Stomach (tissue), 9 donors: ENCODE measurements around the gene TRIO. TPM values are rescaled to one million over a fixed set of nuclear protein-coding genes. Genes with fewer than 3 reads are reported as not detected.

Experiments
- DNase-seq, 2 donors: peaks; one replicate each; pipeline versions ENCODE4 v3.0.0 to v3.0.0-alpha.2; 2013 to 2019
- H3K27ac ChIP-seq, 5 donors: fragments of 200-600 bp in 4 of 5; sonication (generic) in 4 of 5; one replicate each; pipeline ENCODE4 v1.5.1; 2013 to 2019; ENCODE audit warnings: mild to moderate bottlenecking in 1 of 5, moderate library complexity in 1 of 5
- H3K27me3 ChIP-seq, 3 donors: fragments of 200-600 bp; sonication (generic); one replicate each; pipeline ENCODE4 v1.5.1; 2017 to 2019; ENCODE audit warnings: mixed run types in 1 of 3
- H3K36me3 ChIP-seq, 4 donors: fragments of 200-600 bp; sonication (generic); 1 replicate in 3 of 4; 2 replicates in 1 of 4; pipeline ENCODE4 v1.5.1; 2016 to 2019
- H3K4me1 ChIP-seq, 4 donors: fragments of 200-600 bp; sonication (generic); one replicate each; pipeline ENCODE4 v1.5.1; 2016 to 2019
- H3K4me3 ChIP-seq, 4 donors: fragments of 200-600 bp; sonication (generic) in 3 of 4; one replicate each; pipeline ENCODE4 v1.5.1; 2016 to 2019; ENCODE audit warnings: mild to moderate bottlenecking in 1 of 4
- H3K9me3 ChIP-seq, 4 donors: fragments of 200-600 bp; sonication (generic); one replicate each; pipeline ENCODE4 v1.5.1; 2016 to 2019
- CTCF ChIP-seq, 7 experiments: fragments of 450-650 bp in 4 of 7; fragments of 200-600 bp in 3 of 7; sonication (generic) in 3 of 7; IDR thresholded peaks; one replicate each; pipeline ENCODE4 v1.5.1; 2016 to 2019; ENCODE audit warnings: antibody characterized with exemption in 7 of 7, control low read depth in 2 of 7, mild to moderate bottlenecking in 1 of 7
- EP300 ChIP-seq: sonication (generic); formaldehyde crosslinking; IDR thresholded peaks from one replicate; pipeline ENCODE4 v1.6.1; 2017; ENCODE audit warnings: antibody characterized with exemption
- POLR2A ChIP-seq, 4 donors: fragments of 450-650 bp; IDR thresholded peaks; one replicate each; pipeline ENCODE4 v1.6.1; 2016; ENCODE audit warnings: antibody characterized with exemption in 4 of 4, control low read depth in 2 of 4, mild to moderate bottlenecking in 1 of 4, moderate library complexity in 1 of 4
- POLR2AphosphoS5 ChIP-seq, 3 donors: sonication (generic); formaldehyde crosslinking; IDR thresholded peaks; one replicate each; pipeline ENCODE4 v1.6.1; 2016; ENCODE audit warnings: antibody characterized with exemption in 3 of 3
- WGBS, 5 donors: extraction: QIAGEN DNeasy Blood & Tissue Kit in 3 of 5; methylation state at CpG; one replicate each; pipeline versions ENCODE4 v1.1.5 to v1.1.7; 2013 to 2018; 5-methylcytosine and 5-hydroxymethylcytosine counted together
- intact Hi-C: fragments of 100-400 bp; cut with DNase I; formaldehyde crosslinking; loops from one replicate; pipeline ENCODE4 v1.15.1; 2023; ENCODE audit warnings: low total_unique reads
- polyA plus RNA-seq, 3 donors: library from polyadenylated mRNA; stranded (reverse); fragments of 200-250 nt; gene quantifications; one replicate each; pipeline ENCODE4 v1.2.3, GENCODE V29; 2013
- total RNA-seq, 5 donors: library from RNA; depleted of rRNA; stranded (reverse); fragments of >200 nt; gene quantifications; one replicate each; pipeline versions ENCODE4 v1.1.0 to v1.2.3, GENCODE V29; 2014 to 2016
- donor health status: healthy with polysubstance abuse.
- donor health status: Bipolar disorder and iron deficiency.
- donor health status: healthy.

The TRIO gene
- total and polyA plus RNA-seq, 8 donors: 9.9 to 558 (median 127) TPM

DNA sequence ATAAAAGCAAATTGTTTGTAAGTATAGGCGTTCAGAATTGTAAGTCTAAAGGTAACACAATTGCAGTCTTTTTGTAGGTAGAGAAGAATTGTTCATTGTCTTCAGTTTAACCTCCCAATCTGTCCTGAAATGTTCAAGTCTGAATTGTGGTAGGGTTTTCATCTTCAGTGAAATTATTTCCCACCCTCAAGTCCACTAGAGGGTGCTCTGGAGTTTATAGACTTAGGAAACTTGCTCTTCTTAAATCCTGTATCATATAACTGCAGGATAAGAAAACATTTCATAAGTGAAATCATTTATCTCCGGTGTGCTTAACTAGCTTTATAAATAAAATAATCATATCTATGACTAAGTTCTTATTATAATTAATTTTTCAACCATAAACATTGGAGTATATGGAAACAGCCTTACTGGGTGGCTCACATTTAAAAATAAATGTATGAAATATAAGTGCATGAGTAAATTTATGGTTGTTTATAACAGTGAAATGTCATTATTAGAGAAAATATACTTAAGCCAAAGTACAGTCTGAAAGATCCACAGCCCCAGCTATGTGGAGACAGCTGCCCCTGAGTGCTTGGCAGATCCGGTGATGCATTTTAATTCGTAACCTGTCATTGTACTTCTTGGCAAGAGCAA is 256.0 kb downstream of the TRIO start:
- Histone ChIP-seq H3K27me3 (no peaks in the 10 kb centered on the region), H3K9me3 (no peaks in the 10 kb centered on the region), H3K4me3 (no peak overlapping the region), H3K4me1 (peaks cover 0 to 25% (median 11%) of the 10 kb centered on the region in 4 donors), H3K27ac (no peak overlapping the region), H3K36me3 (peaks cover 5 to 76% (median 52%) of the 10 kb centered on the region in 4 donors)
- intact Hi-C loops: no loop called here
- WGBS, 5 donors: 54 to 62% (median 60%) methylated on average over 4 of the region's 4 CpGs
- DNase-seq: peak in 1 of 2 donors; percentile 81
- TF ChIP-seq CTCF (IDR thresholded peaks at IDR 0.05) (peak in 5 of 7 experiments; percentile 6 to 57 (median 54)), EP300 (no peak)

DNA sequence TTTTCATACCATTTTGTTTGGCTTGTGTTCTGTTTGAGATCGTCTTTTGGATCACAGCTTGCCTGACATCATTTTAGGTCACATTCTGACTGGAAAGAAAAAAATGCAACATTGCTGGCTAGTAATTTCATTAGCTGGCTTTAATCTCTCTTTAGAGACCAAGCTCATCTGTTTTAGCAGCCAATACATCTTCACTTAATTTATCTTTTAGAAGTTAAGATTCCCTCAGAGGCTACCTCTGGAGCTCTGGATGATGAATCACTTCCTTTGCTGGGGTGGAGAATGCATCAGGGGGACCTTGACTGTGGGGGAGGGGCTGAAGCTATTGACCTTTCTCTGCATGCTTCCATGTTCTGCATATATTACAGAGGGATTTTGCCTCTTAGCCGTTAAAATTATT is 256.9 kb downstream of the TRIO start:
- no peak overlapping the region for H3K27ac ChIP-seq
- peaks cover 0 to 76% (median 48%) of the 10 kb centered on the region in 4 donors for H3K36me3 ChIP-seq
- 75 to 84% (median 80%) methylated on average over 2 of the region's 2 CpGs for WGBS, 5 donors

DNA sequence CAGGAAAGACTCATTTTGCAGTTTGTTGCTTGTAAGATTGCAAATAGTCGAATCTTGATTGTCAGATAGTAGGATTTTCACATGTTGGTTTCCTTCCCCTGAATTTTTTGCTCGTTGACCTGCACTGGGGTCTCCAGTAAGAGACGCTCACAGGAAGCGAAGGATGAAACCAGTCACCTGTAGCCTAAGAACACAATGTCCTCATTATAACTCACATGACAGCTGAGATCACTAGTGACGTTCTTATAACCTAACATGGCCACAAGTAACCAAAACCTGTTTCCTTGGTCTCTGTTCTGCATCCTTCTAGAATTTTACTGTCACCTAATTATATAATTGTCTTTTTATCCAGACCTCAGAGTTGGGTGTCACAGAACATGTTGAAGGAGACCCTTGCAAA is 257.5 kb downstream of the TRIO start:
- H3K27ac ChIP-seq: no peak overlapping the region
- H3K4me3 ChIP-seq: no peak overlapping the region
- WGBS, 5 donors: 88 to 95% (median 92%) methylated on average over 5 of the region's 5 CpGs
- TF ChIP-seq CTCF (IDR thresholded peaks at IDR 0.05) (no peak), POLR2AphosphoS5 (IDR thresholded peaks at IDR 0.05) (no peak), POLR2A (IDR thresholded peaks at IDR 0.05) (no peak), EP300 (no peak)
- no peaks in the 10 kb centered on the region for H3K27me3 ChIP-seq
- H3K9me3 ChIP-seq: no peaks in the 10 kb centered on the region
- peaks cover 0 to 76% (median 47%) of the 10 kb centered on the region in 4 donors for H3K36me3 ChIP-seq
- DNase-seq: no peak
- peaks cover 0 to 25% (median 12%) of the 10 kb centered on the region in 4 donors for H3K4me1 ChIP-seq
- intact Hi-C loops: no loop called here

More for the DNA sequence above, 256.9 kb downstream of the TRIO start:
- H3K4me1 ChIP-seq: peaks cover 0 to 25% (median 11%) of the 10 kb centered on the region in 4 donors
- H3K4me3 ChIP-seq: no peak overlapping the region
- intact Hi-C loops: no loop called here
- TF ChIP-seq POLR2AphosphoS5 (IDR thresholded peaks at IDR 0.05) (no peak), EP300 (no peak), CTCF (IDR thresholded peaks at IDR 0.05) (no peak), POLR2A (IDR thresholded peaks at IDR 0.05) (no peak)
- no peak for DNase-seq
- H3K27me3 ChIP-seq: no peaks in the 10 kb centered on the region
- H3K9me3 ChIP-seq: no peaks in the 10 kb centered on the region

DNA sequence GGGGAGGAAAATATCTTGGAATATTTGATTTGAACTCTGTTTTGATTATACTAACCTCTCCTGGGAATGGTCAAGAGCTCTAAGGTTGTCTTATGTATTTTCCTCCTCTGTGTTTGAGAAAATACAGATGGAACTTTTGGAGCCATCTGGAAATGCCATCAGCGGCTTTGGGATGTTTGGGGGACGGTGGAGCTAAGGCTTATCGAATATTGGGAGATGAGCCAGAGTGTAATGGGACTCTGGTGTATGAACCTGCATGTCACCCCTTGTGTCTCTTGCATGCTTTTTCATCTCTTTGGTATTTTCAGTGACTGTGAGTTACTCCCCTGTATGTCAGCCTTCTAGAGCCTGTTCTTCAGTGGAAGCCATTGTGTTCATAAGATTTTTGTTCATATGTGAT is 258.5 kb downstream of the TRIO start:
- DNase-seq: no peak
- H3K9me3 ChIP-seq: no peaks in the 10 kb centered on the region
- no peak overlapping the region for H3K4me3 ChIP-seq
- H3K27me3 ChIP-seq: no peaks in the 10 kb centered on the region
- peaks cover 6 to 77% (median 54%) of the 10 kb centered on the region in 4 donors for H3K36me3 ChIP-seq
- H3K27ac ChIP-seq: no peak overlapping the region
- intact Hi-C loops: no loop called here
- WGBS, 5 donors: 84 to 90% (median 87%) methylated on average over 3 of the region's 3 CpGs
- peaks cover 0 to 28% (median 12%) of the 10 kb centered on the region in 4 donors for H3K4me1 ChIP-seq
- no peak for TF ChIP-seq EP300
- no peak for TF ChIP-seq POLR2AphosphoS5 (IDR thresholded peaks at IDR 0.05)
- TF ChIP-seq CTCF (IDR thresholded peaks at IDR 0.05): no peak
- no peak for TF ChIP-seq POLR2A (IDR thresholded peaks at IDR 0.05)
